Prostate gland (tissue), 2 donors: Measurements from ENCODE around the gene LIME1. TPM values are rescaled to one million over a fixed set of nuclear protein-coding genes. Genes with fewer than 3 reads are reported as not detected.

Experiments
- DNase-seq: peaks from one replicate; pipeline ENCODE4 v3.0.0-alpha.2; 2019; ENCODE audit warnings: low spot score
- H3K27ac ChIP-seq, 2 donors: fragments of 200-600 bp; sonication (generic); 2 replicates each; pipeline ENCODE4 v1.5.1; 2017 to 2019
- H3K27me3 ChIP-seq: fragments of 200-600 bp; sonication (generic); replicated peaks from 2 replicates; pipeline ENCODE4 v1.5.1; 2019; ENCODE audit not compliant: insufficient read depth
- H3K36me3 ChIP-seq, 2 donors: fragments of 200-600 bp; sonication (generic); 1 replicate in 1 of 2; 2 replicates in 1 of 2; pipeline versions ENCODE4 v1.5.1 to v1.8.1; 2017 to 2019
- H3K4me1 ChIP-seq: fragments of 200-600 bp; sonication (generic); replicated peaks from 2 replicates; pipeline ENCODE4 v1.5.1; 2019
- H3K4me3 ChIP-seq, 2 donors: fragments of 200-600 bp; sonication (generic); 2 replicates each; pipeline ENCODE4 v1.5.1; 2017 to 2019
- H3K9me3 ChIP-seq: fragments of 200-600 bp; sonication (generic); 2 replicates; pipeline ENCODE4 v1.5.1; 2017
- CTCF ChIP-seq, 4 experiments: fragments of 200-600 bp in 2 of 4; fragments of 450-650 bp in 2 of 4; sonication (generic) in 2 of 4; IDR thresholded peaks; 1 replicate in 3 of 4; 2 replicates in 1 of 4; pipeline ENCODE4 v1.5.1; 2016 to 2019; ENCODE audit warnings: antibody characterized with exemption in 4 of 4, mild to moderate bottlenecking in 2 of 4, moderate library complexity in 2 of 4
- POLR2A ChIP-seq: fragments of 450-650 bp; IDR thresholded peaks from one replicate; pipeline ENCODE4 v1.6.1; 2016; ENCODE audit warnings: antibody characterized with exemption, mild to moderate bottlenecking
- POLR2AphosphoS5 ChIP-seq: sonication (generic); formaldehyde crosslinking; IDR thresholded peaks from one replicate; pipeline ENCODE4 v1.6.1; 2017; ENCODE audit warnings: antibody characterized with exemption
- WGBS: methylation state at CpG from one replicate; pipeline ENCODE4 v1.1.5; 2018; 5-methylcytosine and 5-hydroxymethylcytosine counted together
- intact Hi-C: fragments of 100-400 bp; cut with DNase I; formaldehyde crosslinking; loops from one replicate; pipeline ENCODE4 v1.14.2; 2022
- total RNA-seq, 2 donors: library from RNA; depleted of rRNA; stranded (reverse); fragments of >200 nt; gene quantifications; one replicate each; pipeline ENCODE4 v1.1.0, GENCODE V29; 2016

The LIME1 gene
- total RNA-seq, 2 donors from 2014 or later: 35.0 to 44.4 TPM

- Histone ChIP-seq H3K27me3 (no peaks in the 10 kb centered on the region), H3K4me1 (peaks cover 23% of the 10 kb centered on the region), H3K36me3 (peaks cover 4% of the 10 kb centered on the region in 2 donors), H3K27ac (no peak overlapping the region), H3K9me3 (no peaks in the 10 kb centered on the region), H3K4me3 (peak overlapping the region; percentile 13 to 24)
- no peak for DNase-seq
- WGBS: 61% methylated on average over 30 of the region's 30 CpGs
- intact Hi-C loops: loop anchor here (5.0 kb wide), 1 partner anchor 80 kb away; the partner anchor contains the start of gene RTEL1
- no peak for TF ChIP-seq CTCF (IDR thresholded peaks at IDR 0.05)
- no peak for TF ChIP-seq POLR2A
- TF ChIP-seq POLR2AphosphoS5: no peak
Observed at GRCh38 chr20:63736893-63737694, 630 bp downstream of the LIME1 start.

GRCh38 chr20:63737695-63737944, 1.2 kb downstream of the LIME1 start:
- TF ChIP-seq CTCF (IDR thresholded peaks at IDR 0.05): no peak
- TF ChIP-seq POLR2AphosphoS5: no peak
- no peak for TF ChIP-seq POLR2A
- Histone ChIP-seq H3K4me3 (peak overlapping the region; percentile 13 to 24), H3K27ac (no peak overlapping the region)

GRCh38 chr20:63737945-63738686, 1.7 kb downstream of the LIME1 start:
- Histone ChIP-seq H3K4me3 (peak overlapping the region; percentile 13 to 24), H3K36me3 (peaks cover 4% of the 10 kb centered on the region in 2 donors), H3K9me3 (no peaks in the 10 kb centered on the region), H3K27me3 (no peaks in the 10 kb centered on the region), H3K4me1 (peaks cover 33% of the 10 kb centered on the region), H3K27ac (peak overlapping the region; percentile 86 to 90)
- no peak for DNase-seq
- intact Hi-C loops: loop anchor here (2.0 to 5.0 kb wide), 2 partner anchors 29 to 81 kb away; partner anchors contain the start of genes RTEL1 and ZGPAT
- TF ChIP-seq POLR2AphosphoS5: no peak
- TF ChIP-seq CTCF (IDR thresholded peaks at IDR 0.05): no peak
- no peak for TF ChIP-seq POLR2A
- WGBS: 75% methylated on average over 17 of the region's 43 CpGs

More at GRCh38 chr20:63737695-63737944, 1.2 kb downstream of the LIME1 start:
- peaks cover 29% of the 10 kb centered on the region for H3K4me1 ChIP-seq
- peaks cover 4% of the 10 kb centered on the region in 2 donors for H3K36me3 ChIP-seq
- no peaks in the 10 kb centered on the region for H3K27me3 ChIP-seq
- intact Hi-C loops: loop anchor here (5.0 kb wide), 1 partner anchor 80 kb away; the partner anchor contains the start of gene RTEL1
- DNase-seq: no peak
- H3K9me3 ChIP-seq: no peaks in the 10 kb centered on the region
- 34% methylated on average over 22 of the region's 26 CpGs for WGBS

DNA sequence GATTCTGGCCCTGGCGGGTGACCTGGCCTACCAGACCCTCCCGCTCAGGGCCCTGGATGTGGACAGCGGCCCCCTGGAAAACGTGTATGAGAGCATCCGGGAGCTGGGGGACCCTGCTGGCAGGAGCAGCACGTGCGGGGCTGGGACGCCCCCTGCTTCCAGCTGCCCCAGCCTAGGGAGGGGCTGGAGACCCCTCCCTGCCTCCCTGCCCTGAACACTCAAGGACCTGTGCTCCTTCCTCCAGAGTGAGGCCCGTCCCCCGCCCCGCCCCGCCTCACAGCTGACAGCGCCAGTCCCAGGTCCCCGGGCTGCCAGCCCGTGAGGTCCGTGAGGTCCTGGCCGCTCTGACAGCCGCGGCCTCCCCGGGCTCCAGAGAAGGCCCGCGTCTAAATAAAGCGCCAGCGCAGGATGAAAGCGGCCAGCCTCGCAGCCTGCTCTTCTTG, 2.2 kb downstream of the LIME1 start:
- H3K27ac ChIP-seq: peak overlapping the region; percentile 86 to 90
- peaks cover 35% of the 10 kb centered on the region for H3K4me1 ChIP-seq
- 25% methylated on average over 26 of the region's 26 CpGs for WGBS
- H3K9me3 ChIP-seq: no peaks in the 10 kb centered on the region
- DNase-seq: peak; percentile 54
- intact Hi-C loops: loop anchor here (2.0 to 5.0 kb wide), 2 partner anchors 30 to 81 kb away; partner anchors contain the start of genes RTEL1 and ZGPAT
- H3K4me3 ChIP-seq: peak overlapping the region; percentile 41 to 43
- H3K27me3 ChIP-seq: no peaks in the 10 kb centered on the region
- TF ChIP-seq POLR2A (no peak), POLR2AphosphoS5 (no peak), CTCF (IDR thresholded peaks at IDR 0.05) (no peak)
- H3K36me3 ChIP-seq: peaks cover 4% of the 10 kb centered on the region in 2 donors
